ENCODE measurements around the gene SACM1L.

- TF ChIP-seq CREB5 (CRISPR knock-in tag; IDR thresholded peaks at IDR 0.05; ENCODE audit: low read depth) (no peak), PATZ1 (CRISPR knock-in tag; IDR thresholded peaks at IDR 0.05; ENCODE audit: borderline replicate concordance) (no peak), TOX (CRISPR knock-in tag; IDR thresholded peaks at IDR 0.05; ENCODE audit: borderline replicate concordance) (no peak), OSR1 (CRISPR knock-in tag; IDR thresholded peaks at IDR 0.05) (no peak), RARB (CRISPR knock-in tag; IDR thresholded peaks at IDR 0.05) (no peak), ARNTL (CRISPR knock-in tag; IDR thresholded peaks at IDR 0.05; ENCODE audit: borderline replicate concordance, low read depth) (no peak), CSRNP3 (CRISPR knock-in tag; IDR thresholded peaks at IDR 0.05) (no peak), POU6F1 (CRISPR knock-in tag; IDR thresholded peaks at IDR 0.05; ENCODE audit: borderline replicate concordance, low read depth) (no peak), TSHZ2 (CRISPR knock-in tag; IDR thresholded peaks at IDR 0.05) (no peak), ZFP3 (CRISPR knock-in tag; IDR thresholded peaks at IDR 0.05) (no peak), PPARA (CRISPR knock-in tag; IDR thresholded peaks at IDR 0.05; ENCODE audit: borderline replicate concordance) (no peak)
These were observed 46.5 kb upstream of the SACM1L start for GRCh38 chr3:45642731-45643152.
